SU-DHL-6 (cell line): Measurements from ENCODE around the gene RPRD2.

Experiments used
- H2AFZ ChIP-seq: fragments of 200-600 bp; sonication (generic); 2 replicates; pipeline ENCODE4 v1.6.1; 2014; ENCODE audit warnings: low read depth, mild to moderate bottlenecking, moderate library complexity, mixed read lengths, antibody characterized with exemption, low read length; ENCODE audit not compliant: severe bottlenecking
- H3F3A ChIP-seq: fragments of 200-600 bp; shearing (Covaris generic); 2 replicates; pipeline ENCODE4 v1.6.0; 2016; ENCODE audit warnings: antibody characterized with exemption, mild to moderate bottlenecking; ENCODE audit not compliant: insufficient read depth
- H3K27ac ChIP-seq: fragments of 200-600 bp; sonication (generic); 2 replicates; pipeline ENCODE4 v1.5.1; 2016; ENCODE audit warnings: low read depth, mild to moderate bottlenecking, low read length, moderate library complexity, mixed read lengths
- H3K27me3 ChIP-seq: fragments of 200-600 bp; sonication (generic), shearing (Covaris generic); 2 replicates; pipeline ENCODE4 v1.6.0; 2014; ENCODE audit warnings: mild to moderate bottlenecking, low read length
- H3K36me3 ChIP-seq: fragments of 200-600 bp; sonication (generic); 2 replicates; pipeline ENCODE4 v1.6.1; 2014; ENCODE audit warnings: mild to moderate bottlenecking, low read length, mixed read lengths
- H3K4me2 ChIP-seq: fragments of 300-600, 200-600 bp; shearing (Covaris generic), sonication (generic); 2 replicates; pipeline ENCODE4 v1.6.0; 2014; ENCODE audit warnings: low read length, low read depth, mild to moderate bottlenecking; ENCODE audit not compliant: poor library complexity, severe bottlenecking
- H3K4me3 ChIP-seq: fragments of 200-600 bp; sonication (generic); 2 replicates; pipeline ENCODE4 v1.5.1; 2014; ENCODE audit warnings: antibody characterized with exemption, low read length, mild to moderate bottlenecking, mixed read lengths; ENCODE audit not compliant: insufficient read depth, poor library complexity, severe bottlenecking
- H3K79me2 ChIP-seq: fragments of 200-600 bp; sonication (generic); 2 replicates; pipeline ENCODE4 v1.6.1; 2014; ENCODE audit warnings: mild to moderate bottlenecking, low read length, moderate library complexity; ENCODE audit not compliant: insufficient read depth
- H3K9ac ChIP-seq: fragments of 200-600 bp; sonication (generic); 2 replicates; pipeline ENCODE4 v1.7.0; 2014; ENCODE audit warnings: mild to moderate bottlenecking, low read length
- H3K9me2 ChIP-seq: fragments of 200-600 bp; sonication (generic); replicated peaks from 2 replicates; pipeline ENCODE4 v1.6.1; 2014; ENCODE audit warnings: low read length; ENCODE audit not compliant: insufficient read depth
- H3K9me3 ChIP-seq: fragments of 200-600 bp; sonication (generic); 2 replicates; pipeline ENCODE4 v1.6.1; 2014; ENCODE audit warnings: low read length, mixed read lengths; ENCODE audit not compliant: insufficient read depth
- H4K20me1 ChIP-seq: fragments of 200-600 bp; sonication (generic); 2 replicates; pipeline ENCODE4 v1.6.1; 2014; ENCODE audit warnings: low read depth, mild to moderate bottlenecking, antibody characterized with exemption, low read length, moderate library complexity, mixed read lengths
- EZH2phosphoT487 ChIP-seq: fragments of 200-600 bp; sonication (generic), shearing (Covaris generic); conservative IDR thresholded peaks from 2 replicates; pipeline ENCODE4 v1.6.1; 2018; ENCODE audit warnings: mild to moderate bottlenecking, antibody characterized with exemption, low read length, moderate library complexity, mixed read lengths
- TF ChIP-seq, protein P1 (sequence below): fragments of 200-600 bp; sonication (generic); IDR thresholded peaks from one replicate; pipeline ENCODE4 v1.5.1; 2017; ENCODE audit warnings: antibody characterized with exemption, mild to moderate bottlenecking, low read length, moderate library complexity; ENCODE audit not compliant: insufficient read depth, poor library complexity, severe bottlenecking

The RPRD2 gene

GRCh38 chr1:150406483-150406882 is 42.5 kb downstream of the RPRD2 start:
- Histone ChIP-seq H3K9me2 (no peaks in the 10 kb centered on the region), H3F3A (peaks cover 15% of the 10 kb centered on the region; the same call in 1 of the 2 replicates), H3K79me2 (peaks cover 95% of the 10 kb centered on the region), H4K20me1 (0 out of 2 replicates have a peak, but pooled peaks cover 12% of the 10 kb centered on the region), H3K36me3 (no peaks in the 10 kb centered on the region), H3K27me3 (no peaks in the 10 kb centered on the region), H3K4me3 (no peak overlapping the region), H2AFZ (no peak overlapping the region), H3K9me3 (no peaks in the 10 kb centered on the region), H3K27ac (no peak overlapping the region), H3K4me2 (no peak overlapping the region), H3K9ac (no peak overlapping the region)
- TF ChIP-seq, protein P1, sequence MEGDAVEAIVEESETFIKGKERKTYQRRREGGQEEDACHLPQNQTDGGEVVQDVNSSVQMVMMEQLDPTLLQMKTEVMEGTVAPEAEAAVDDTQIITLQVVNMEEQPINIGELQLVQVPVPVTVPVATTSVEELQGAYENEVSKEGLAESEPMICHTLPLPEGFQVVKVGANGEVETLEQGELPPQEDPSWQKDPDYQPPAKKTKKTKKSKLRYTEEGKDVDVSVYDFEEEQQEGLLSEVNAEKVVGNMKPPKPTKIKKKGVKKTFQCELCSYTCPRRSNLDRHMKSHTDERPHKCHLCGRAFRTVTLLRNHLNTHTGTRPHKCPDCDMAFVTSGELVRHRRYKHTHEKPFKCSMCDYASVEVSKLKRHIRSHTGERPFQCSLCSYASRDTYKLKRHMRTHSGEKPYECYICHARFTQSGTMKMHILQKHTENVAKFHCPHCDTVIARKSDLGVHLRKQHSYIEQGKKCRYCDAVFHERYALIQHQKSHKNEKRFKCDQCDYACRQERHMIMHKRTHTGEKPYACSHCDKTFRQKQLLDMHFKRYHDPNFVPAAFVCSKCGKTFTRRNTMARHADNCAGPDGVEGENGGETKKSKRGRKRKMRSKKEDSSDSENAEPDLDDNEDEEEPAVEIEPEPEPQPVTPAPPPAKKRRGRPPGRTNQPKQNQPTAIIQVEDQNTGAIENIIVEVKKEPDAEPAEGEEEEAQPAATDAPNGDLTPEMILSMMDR: no peak
- no peak for TF ChIP-seq EZH2phosphoT487

DNA sequence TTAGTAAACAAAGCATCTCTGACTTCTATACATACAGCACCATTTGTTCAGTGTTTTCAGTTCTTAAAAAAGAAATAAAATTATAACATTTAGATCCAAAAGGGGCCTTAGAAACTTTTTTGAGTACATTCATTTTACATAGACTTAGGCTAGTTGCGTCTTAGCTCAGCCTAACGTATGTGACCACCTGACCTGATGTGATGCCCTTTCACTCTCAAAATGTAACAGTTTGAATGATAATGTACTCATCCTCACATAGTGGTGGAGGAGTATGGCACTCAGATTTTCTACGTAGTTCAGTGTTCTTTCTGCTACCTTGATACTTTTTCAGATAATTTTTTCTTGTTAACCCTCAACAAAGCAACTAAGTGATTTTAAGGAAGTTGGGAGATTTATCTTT is 43.4 kb downstream of the RPRD2 start:
- H3K4me2 ChIP-seq: no peak overlapping the region
- H4K20me1 ChIP-seq: 0 out of 2 replicates have a peak, but pooled peaks cover 12% of the 10 kb centered on the region
- H3K27ac ChIP-seq: no peak overlapping the region
- H3K27me3 ChIP-seq: no peaks in the 10 kb centered on the region
- H2AFZ ChIP-seq: no peak overlapping the region
- TF ChIP-seq EZH2phosphoT487: no peak
- TF ChIP-seq, protein P1: no peak
- H3K4me3 ChIP-seq: no peak overlapping the region
- peaks cover 15% of the 10 kb centered on the region; the same call in 1 of the 2 replicates for H3F3A ChIP-seq
- no peaks in the 10 kb centered on the region for H3K9me2 ChIP-seq
- H3K36me3 ChIP-seq: no peaks in the 10 kb centered on the region
- H3K9me3 ChIP-seq: no peaks in the 10 kb centered on the region
- H3K79me2 ChIP-seq: peaks cover 98% of the 10 kb centered on the region
- H3K9ac ChIP-seq: no peak overlapping the region

DNA sequence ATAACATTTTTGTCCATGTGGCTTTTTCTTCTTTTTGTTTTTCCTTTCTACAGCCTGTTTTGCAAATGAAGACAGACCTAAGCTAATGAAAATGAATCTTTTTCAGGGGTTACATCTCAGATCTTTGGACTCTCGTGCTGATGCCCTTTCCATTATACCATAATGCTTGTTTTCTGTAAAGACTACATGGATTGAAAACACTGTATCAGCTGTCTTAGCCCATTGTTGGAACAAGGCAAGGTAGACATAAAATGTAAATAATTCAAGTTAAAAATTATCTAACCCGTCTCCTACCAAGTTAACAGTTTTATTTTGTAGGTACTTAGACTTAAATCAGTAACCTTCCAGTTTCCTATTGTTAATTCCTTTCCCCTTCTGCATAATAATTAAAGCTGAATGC is 44.9 kb downstream of the RPRD2 start:
- Histone ChIP-seq H3K4me2 (no peak overlapping the region), H3K27me3 (no peaks in the 10 kb centered on the region), H4K20me1 (peaks cover 15% of the 10 kb centered on the region; the same call in 1 of the 2 replicates), H3K27ac (no peak overlapping the region), H3K4me3 (no peak overlapping the region), H3K9ac (no peak overlapping the region), H3F3A (peaks cover 19% of the 10 kb centered on the region; the same call in 1 of the 2 replicates), H3K9me3 (no peaks in the 10 kb centered on the region), H3K36me3 (no peaks in the 10 kb centered on the region), H3K9me2 (no peaks in the 10 kb centered on the region), H3K79me2 (peaks cover 93% of the 10 kb centered on the region), H2AFZ (no peak overlapping the region)
- TF ChIP-seq EZH2phosphoT487: no peak
- TF ChIP-seq, protein P1: no peak
